ENCODE measurements around the gene SHH.

SHH gene

DNA sequence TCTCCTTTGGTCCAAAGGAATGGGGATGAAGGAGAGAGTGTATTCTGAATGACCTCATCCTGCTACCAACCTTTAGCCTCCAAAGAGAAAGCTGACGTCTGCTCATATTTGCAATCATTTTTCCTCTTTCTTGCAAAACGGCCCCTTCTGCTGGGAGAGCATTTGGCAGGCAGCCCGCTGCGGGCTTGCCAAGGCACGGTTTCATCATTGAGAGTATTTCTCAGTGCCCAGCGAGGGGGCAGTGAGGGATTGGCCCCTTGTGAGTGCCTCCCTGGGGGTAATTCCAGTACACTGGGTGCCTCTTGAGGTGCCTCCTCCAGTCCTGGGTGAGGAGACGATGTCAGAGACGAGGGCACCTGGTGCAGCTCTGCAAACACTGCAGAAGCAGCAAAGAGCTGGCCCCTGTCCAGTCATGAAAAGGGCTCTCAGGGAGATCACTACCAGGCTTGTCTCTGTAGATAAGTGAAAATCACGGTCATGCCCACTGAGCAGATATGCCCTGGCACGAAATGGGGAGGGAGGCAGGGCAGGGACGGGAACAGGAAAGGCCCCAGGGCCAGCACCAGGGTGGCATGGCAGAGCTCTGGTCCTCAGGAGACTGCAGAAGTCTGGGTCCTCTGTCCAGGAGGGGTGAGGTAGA is 48.7 kb upstream of the SHH start (continued):
- TF ChIP-seq FEZF1 (tag by site-specific recombination; IDR thresholded peaks at IDR 0.05): no peak
- TF ChIP-seq ZNF843 (tag by site-specific recombination; IDR thresholded peaks at IDR 0.05): no peak
- TF ChIP-seq ZNF223 (tag by site-specific recombination; IDR thresholded peaks at IDR 0.05): no peak
- no peak for TF ChIP-seq ZNF138 (tag by site-specific recombination; IDR thresholded peaks at IDR 0.05; ENCODE audit: borderline replicate concordance)
- no peak for TF ChIP-seq SCRT2 (tag by site-specific recombination; IDR thresholded peaks at IDR 0.05)
- TF ChIP-seq ZNF585B (tag by site-specific recombination; IDR thresholded peaks at IDR 0.05): no peak
- TF ChIP-seq ZNF701 (tag by site-specific recombination; IDR thresholded peaks at IDR 0.05): no peak
- TF ChIP-seq ZNF274 (IDR thresholded peaks at IDR 0.05; ENCODE audit: low read length): no peak
- TF ChIP-seq ZNF274 (tag by site-specific recombination; IDR thresholded peaks at IDR 0.05; ENCODE audit: borderline replicate concordance): no peak
- TF ChIP-seq, protein P1, sequence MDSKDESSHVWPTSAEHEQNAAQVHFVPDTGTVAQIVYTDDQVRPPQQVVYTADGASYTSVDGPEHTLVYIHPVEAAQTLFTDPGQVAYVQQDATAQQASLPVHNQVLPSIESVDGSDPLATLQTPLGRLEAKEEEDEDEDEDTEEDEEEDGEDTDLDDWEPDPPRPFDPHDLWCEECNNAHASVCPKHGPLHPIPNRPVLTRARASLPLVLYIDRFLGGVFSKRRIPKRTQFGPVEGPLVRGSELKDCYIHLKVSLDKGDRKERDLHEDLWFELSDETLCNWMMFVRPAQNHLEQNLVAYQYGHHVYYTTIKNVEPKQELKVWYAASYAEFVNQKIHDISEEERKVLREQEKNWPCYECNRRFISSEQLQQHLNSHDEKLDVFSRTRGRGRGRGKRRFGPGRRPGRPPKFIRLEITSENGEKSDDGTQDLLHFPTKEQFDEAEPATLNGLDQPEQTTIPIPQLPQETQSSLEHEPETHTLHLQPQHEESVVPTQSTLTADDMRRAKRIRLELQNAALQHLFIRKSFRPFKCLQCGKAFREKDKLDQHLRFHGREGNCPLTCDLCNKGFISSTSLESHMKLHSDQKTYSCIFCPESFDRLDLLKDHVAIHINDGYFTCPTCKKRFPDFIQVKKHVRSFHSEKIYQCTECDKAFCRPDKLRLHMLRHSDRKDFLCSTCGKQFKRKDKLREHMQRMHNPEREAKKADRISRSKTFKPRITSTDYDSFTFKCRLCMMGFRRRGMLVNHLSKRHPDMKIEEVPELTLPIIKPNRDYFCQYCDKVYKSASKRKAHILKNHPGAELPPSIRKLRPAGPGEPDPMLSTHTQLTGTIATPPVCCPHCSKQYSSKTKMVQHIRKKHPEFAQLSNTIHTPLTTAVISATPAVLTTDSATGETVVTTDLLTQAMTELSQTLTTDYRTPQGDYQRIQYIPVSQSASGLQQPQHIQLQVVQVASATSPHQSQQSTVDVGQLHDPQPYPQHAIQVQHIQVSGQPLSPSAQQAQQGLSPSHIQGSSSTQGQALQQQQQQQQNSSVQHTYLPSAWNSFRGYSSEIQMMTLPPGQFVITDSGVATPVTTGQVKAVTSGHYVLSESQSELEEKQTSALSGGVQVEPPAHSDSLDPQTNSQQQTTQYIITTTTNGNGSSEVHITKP (tag by site-specific recombination; IDR thresholded peaks at IDR 0.05): peak; percentile 33; the same call in 1 of the 2 replicates
- TF ChIP-seq, protein P2, sequence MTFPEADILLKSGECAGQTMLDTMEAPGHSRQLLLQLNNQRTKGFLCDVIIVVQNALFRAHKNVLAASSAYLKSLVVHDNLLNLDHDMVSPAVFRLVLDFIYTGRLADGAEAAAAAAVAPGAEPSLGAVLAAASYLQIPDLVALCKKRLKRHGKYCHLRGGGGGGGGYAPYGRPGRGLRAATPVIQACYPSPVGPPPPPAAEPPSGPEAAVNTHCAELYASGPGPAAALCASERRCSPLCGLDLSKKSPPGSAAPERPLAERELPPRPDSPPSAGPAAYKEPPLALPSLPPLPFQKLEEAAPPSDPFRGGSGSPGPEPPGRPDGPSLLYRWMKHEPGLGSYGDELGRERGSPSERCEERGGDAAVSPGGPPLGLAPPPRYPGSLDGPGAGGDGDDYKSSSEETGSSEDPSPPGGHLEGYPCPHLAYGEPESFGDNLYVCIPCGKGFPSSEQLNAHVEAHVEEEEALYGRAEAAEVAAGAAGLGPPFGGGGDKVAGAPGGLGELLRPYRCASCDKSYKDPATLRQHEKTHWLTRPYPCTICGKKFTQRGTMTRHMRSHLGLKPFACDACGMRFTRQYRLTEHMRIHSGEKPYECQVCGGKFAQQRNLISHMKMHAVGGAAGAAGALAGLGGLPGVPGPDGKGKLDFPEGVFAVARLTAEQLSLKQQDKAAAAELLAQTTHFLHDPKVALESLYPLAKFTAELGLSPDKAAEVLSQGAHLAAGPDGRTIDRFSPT (tag by site-specific recombination; IDR thresholded peaks at IDR 0.05): no peak
- TF ChIP-seq ZNF423 (tag by site-specific recombination; IDR thresholded peaks at IDR 0.05): peak; percentile 56
- TF ChIP-seq REST (tag by site-specific recombination; IDR thresholded peaks at IDR 0.05): no peak
- no peak for TF ChIP-seq ZNF645 (tag by site-specific recombination; IDR thresholded peaks at IDR 0.05)
- peak; percentile 74 for TF ChIP-seq GLIS2 (tag by site-specific recombination; IDR thresholded peaks at IDR 0.05)
- no peak for TF ChIP-seq ZNF560 (tag by site-specific recombination; IDR thresholded peaks at IDR 0.05; ENCODE audit: borderline replicate concordance)
- no peak for TF ChIP-seq ZNF664 (tag by site-specific recombination; IDR thresholded peaks at IDR 0.05)
- TF ChIP-seq SETDB1 (IDR thresholded peaks at IDR 0.05; ENCODE audit: insufficient read length, low read length): no peak
- no peak for TF ChIP-seq ZNF530 (tag by site-specific recombination; IDR thresholded peaks at IDR 0.05; ENCODE audit: low read depth)
- no peak for TF ChIP-seq ZNF473 (tag by site-specific recombination; IDR thresholded peaks at IDR 0.05)
- TF ChIP-seq ZSCAN30 (tag by site-specific recombination; IDR thresholded peaks at IDR 0.05): no peak
- TF ChIP-seq ZNF302 (tag by site-specific recombination; IDR thresholded peaks at IDR 0.05; ENCODE audit: low read depth): no peak
- no peak for TF ChIP-seq ZNF707 (tag by site-specific recombination; IDR thresholded peaks at IDR 0.05)
- no peak for TF ChIP-seq ZFHX2 (tag by site-specific recombination; conservative IDR thresholded peaks at IDR 0.05)
- TF ChIP-seq PRDM1 (tag by site-specific recombination; IDR thresholded peaks at IDR 0.05): no peak
- TF ChIP-seq SCRT1 (tag by site-specific recombination; IDR thresholded peaks at IDR 0.05; ENCODE audit: borderline replicate concordance): no peak
- TF ChIP-seq GLIS1 (tag by site-specific recombination; IDR thresholded peaks at IDR 0.05): peak; percentile 95
- no peak for TF ChIP-seq KLF1 (tag by site-specific recombination; IDR thresholded peaks at IDR 0.05)
- no peak for TF ChIP-seq ZNF37A (tag by site-specific recombination; IDR thresholded peaks at IDR 0.05)
- no peak for TF ChIP-seq ZNF830 (tag by site-specific recombination; IDR thresholded peaks at IDR 0.05; ENCODE audit: low read depth)
- no peak for TF ChIP-seq ZNF48 (tag by site-specific recombination; IDR thresholded peaks at IDR 0.05)
- peak; percentile 95 for TF ChIP-seq ZNF416 (tag by site-specific recombination; IDR thresholded peaks at IDR 0.05)
- TF ChIP-seq SP3 (tag by site-specific recombination; IDR thresholded peaks at IDR 0.05): no peak
